ENCODE results near the gene MTAP. TPM values are rescaled to one million over a fixed set of nuclear protein-coding genes. Genes with fewer than 3 reads are reported as not detected.

MTAP gene
- total RNA-seq, 1 experiment from 2014 or later = 84.3 TPM

DNA sequence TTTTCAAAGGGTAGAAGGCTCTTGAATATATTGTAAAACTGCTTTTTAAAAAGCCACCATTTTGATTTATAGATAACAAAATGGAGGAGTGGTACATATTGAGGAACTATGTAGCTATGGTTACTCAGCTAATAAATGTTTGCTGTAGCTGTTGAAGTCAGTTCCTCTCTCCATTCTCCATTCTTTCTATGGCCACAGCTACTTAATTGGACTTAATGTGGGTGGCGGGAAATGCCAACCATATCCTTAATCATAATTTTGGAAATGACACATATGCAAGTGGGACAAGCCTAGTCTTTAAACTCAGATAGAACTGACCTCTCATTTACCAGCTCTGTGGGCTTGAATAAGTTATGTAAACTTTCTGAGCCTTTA is 181.1 kb downstream of the MTAP start (continued):
- TF ChIP-seq, protein P1, sequence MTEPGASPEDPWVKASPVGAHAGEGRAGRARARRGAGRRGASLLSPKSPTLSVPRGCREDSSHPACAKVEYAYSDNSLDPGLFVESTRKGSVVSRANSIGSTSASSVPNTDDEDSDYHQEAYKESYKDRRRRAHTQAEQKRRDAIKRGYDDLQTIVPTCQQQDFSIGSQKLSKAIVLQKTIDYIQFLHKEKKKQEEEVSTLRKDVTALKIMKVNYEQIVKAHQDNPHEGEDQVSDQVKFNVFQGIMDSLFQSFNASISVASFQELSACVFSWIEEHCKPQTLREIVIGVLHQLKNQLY (CRISPR knock-in tag; IDR thresholded peaks at IDR 0.05) = no peak

DNA sequence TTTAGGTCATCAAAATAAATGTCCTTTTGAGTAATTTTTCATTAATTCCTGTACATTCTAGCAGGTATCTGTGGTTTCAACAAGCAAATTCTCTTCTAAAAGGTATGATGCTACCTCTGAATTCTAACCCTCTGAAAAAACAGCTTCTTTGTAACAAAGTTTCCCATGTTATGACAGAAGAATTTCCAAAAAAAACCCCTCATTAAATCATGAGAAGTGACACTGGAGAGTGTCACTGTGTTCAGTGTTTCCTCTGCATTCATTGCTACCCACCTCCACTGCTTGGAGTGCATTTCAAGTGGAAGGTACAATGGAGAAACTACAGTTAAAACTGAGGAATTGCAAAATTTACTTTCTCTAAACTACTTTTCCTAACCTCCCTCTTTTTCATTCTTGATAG is 181.7 kb downstream of the MTAP start:
- CTCF ChIA-PET = interaction anchor here (1.4 to 1.5 kb wide), 2 partner anchors 15 to 24 kb away, joined by 3 to 5 read pairs; no protein-coding TSS in a partner anchor
- Mint-ChIP-seq H3K27me3 (ENCODE audit: low read depth) (peaks cover 98% of the 10 kb centered on the region), H3K36me3 (no peaks in the 10 kb centered on the region), H3K27ac (no peak overlapping the region), H3K4me3 (no peak overlapping the region), H3K9me3 (no peaks in the 10 kb centered on the region), H3K4me1 (peaks cover 3% of the 10 kb centered on the region)
- POLR2A ChIA-PET = no interaction called here
- ATAC-seq = no peak
- DNase-seq (ENCODE audit: low spot score) = no peak
- TF ChIP-seq ATF6 (CRISPR knock-in tag; IDR thresholded peaks at IDR 0.05) (no peak), ZNF512 (CRISPR knock-in tag; IDR thresholded peaks at IDR 0.05; ENCODE audit: borderline replicate concordance) (no peak), FOXP1 (CRISPR knock-in tag; IDR thresholded peaks at IDR 0.05; ENCODE audit: borderline replicate concordance) (no peak), KAT7 (CRISPR knock-in tag; IDR thresholded peaks at IDR 0.05; ENCODE audit: borderline replicate concordance) (no peak), TCF7 (CRISPR knock-in tag; IDR thresholded peaks at IDR 0.05; ENCODE audit: low read depth) (no peak), ZNF317 (CRISPR knock-in tag; IDR thresholded peaks at IDR 0.05; ENCODE audit: borderline replicate concordance, low read depth) (no peak)

DNA sequence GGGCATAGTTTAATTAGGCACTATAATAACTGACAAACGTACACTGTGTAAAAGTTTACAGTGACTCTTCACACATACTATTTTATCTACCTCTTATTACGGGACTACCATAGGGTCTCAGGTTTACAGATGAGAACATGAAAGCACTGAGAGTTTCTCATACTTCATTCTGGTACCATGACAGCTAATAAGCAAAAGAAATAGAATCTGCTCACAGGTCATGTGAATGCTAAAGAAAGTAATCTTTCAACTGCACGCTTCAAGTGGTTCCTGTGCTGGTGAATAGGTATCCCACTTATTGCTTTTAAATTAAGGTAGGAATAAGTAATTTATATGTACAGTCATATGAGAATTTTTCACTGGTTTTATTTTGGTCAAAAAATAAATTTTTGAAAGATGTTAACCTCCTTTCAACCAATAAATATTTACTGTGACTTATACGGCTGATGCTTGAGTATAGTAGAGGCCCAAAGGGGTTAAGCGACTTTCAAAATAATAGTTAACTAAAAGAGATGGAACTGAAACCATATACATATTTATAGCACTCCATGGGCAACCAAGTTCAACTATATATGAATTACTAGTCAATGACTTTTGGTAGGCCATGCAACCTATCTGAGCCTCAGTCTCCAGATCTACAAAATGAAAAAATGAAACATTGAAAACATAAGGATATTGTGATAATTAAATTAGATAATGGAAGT is 183.7 kb downstream of the MTAP start:
- H3K4me1 Mint-ChIP-seq = peaks cover 16% of the 10 kb centered on the region
- H3K36me3 Mint-ChIP-seq = no peaks in the 10 kb centered on the region
- TF ChIP-seq, protein P2, sequence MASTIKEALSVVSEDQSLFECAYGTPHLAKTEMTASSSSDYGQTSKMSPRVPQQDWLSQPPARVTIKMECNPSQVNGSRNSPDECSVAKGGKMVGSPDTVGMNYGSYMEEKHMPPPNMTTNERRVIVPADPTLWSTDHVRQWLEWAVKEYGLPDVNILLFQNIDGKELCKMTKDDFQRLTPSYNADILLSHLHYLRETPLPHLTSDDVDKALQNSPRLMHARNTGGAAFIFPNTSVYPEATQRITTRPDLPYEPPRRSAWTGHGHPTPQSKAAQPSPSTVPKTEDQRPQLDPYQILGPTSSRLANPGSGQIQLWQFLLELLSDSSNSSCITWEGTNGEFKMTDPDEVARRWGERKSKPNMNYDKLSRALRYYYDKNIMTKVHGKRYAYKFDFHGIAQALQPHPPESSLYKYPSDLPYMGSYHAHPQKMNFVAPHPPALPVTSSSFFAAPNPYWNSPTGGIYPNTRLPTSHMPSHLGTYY (CRISPR knock-in tag; IDR thresholded peaks at IDR 0.05) = no peak
- TF ChIP-seq, protein P3, sequence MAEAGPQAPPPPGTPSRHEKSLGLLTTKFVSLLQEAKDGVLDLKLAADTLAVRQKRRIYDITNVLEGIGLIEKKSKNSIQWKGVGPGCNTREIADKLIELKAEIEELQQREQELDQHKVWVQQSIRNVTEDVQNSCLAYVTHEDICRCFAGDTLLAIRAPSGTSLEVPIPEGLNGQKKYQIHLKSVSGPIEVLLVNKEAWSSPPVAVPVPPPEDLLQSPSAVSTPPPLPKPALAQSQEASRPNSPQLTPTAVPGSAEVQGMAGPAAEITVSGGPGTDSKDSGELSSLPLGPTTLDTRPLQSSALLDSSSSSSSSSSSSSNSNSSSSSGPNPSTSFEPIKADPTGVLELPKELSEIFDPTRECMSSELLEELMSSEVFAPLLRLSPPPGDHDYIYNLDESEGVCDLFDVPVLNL (CRISPR knock-in tag; IDR thresholded peaks at IDR 0.05; ENCODE audit: borderline replicate concordance, low read depth) = no peak
- TF ChIP-seq RORB (CRISPR knock-in tag; IDR thresholded peaks at IDR 0.05) (no peak), SP1 (CRISPR knock-in tag; conservative IDR thresholded peaks at IDR 0.05) (no peak)
- no peaks in the 10 kb centered on the region for H3K9me3 Mint-ChIP-seq
- H3K27me3 Mint-ChIP-seq (ENCODE audit: low read depth) = peaks cover 100% of the 10 kb centered on the region
- H3K4me3 Mint-ChIP-seq = no peak overlapping the region
- H3K27ac Mint-ChIP-seq = no peak overlapping the region
- ATAC-seq = no peak
- ChIA-PET CTCF (interaction anchor here (1.1 to 1.8 kb wide), 2 partner anchors 9 to 22 kb away, joined by 3 to 7 read pairs; partner anchors contain the start of genes CDKN2B and CDKN2B-AS1), POLR2A (no interaction called here)
- no peak for DNase-seq (ENCODE audit: low spot score)

Other genes starting within 250 kb of the MTAP start
- gene CDKN2A, start 191.8 kb downstream of the MTAP start, total RNA-seq (2021) = 0.50 to 0.57 TPM (median 0.57 TPM) in 3 replicates
- 0.21 to 0.24 TPM in 2 of 3 replicates, not detected in the other for gene CDKN2B-AS1, start 192.2 kb downstream of the MTAP start, total RNA-seq (2021)
- gene CDKN2B, start 206.7 kb downstream of the MTAP start, total RNA-seq (2021) = 0.13 to 0.73 TPM (median 0.46 TPM) in 3 replicates